ENCODE results near the gene TAF12. TPM values are rescaled to one million over a fixed set of nuclear protein-coding genes. Genes with fewer than 3 reads are reported as not detected.

TAF12 gene
- total and polyA plus RNA-seq, 2 of the 4 experiments (the other 2 are of a cell fraction): 28.8 to 31.7 TPM

DNA sequence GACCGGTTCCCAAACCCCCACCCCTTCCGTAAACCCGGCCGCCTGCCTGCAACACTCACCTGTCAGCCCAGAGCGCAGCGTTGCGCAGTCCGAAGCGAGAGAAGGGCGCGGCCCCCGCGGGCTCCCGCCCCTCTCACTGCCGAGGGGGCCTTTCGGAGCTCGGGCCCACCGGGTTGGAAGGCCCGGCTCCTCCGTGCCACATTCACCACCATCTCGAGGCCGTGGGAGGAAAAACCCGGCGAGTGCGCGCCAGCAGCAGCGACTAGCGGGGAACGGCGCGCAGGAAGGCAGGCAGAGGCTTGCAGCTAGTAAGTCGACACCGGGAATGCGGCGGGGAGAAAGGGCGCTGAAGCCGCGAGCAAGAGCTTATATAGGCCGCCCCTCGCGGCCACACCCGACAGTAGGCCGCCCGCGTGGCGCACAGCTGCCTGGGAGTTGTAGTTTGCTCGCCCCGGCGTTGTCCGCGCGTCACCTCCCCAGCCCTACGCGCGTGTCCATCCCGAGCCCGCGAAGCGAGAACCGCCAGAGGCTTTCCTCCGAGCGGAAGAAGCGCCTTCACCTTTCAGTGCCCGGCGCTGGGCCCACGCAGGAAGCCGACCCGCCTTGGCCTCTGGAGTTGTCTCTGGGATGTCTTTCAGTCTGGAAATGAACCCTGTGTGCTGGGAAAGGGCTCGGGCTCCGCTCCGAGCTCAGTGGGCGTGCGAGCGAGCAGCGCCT is 61.2 kb downstream of the TAF12 start:
- H3K79me1 ChIP-seq (ENCODE audit: low read depth in 1 of 2, low read length in 2 of 2): peaks cover 13 to 35% of the 10 kb centered on the region in 2 experiments
- H3K23ac ChIP-seq (ENCODE audit: low read depth, low read length): peak overlapping the region; percentile 95; the same call in 1 of the 2 replicates
- peak overlapping the region; percentile 7; the same call in 1 of the 2 replicates for H4K5ac ChIP-seq (ENCODE audit: low read depth, low read length)
- H4K20me1 ChIP-seq (ENCODE audit: insufficient read depth, low read length): peaks cover 44% of the 10 kb centered on the region
- POLR2A ChIA-PET (ENCODE audit: unreplicated experiment): interaction anchor here (0.6 to 1.5 kb wide), 6 partner anchors 19 to 498 kb away, joined by 3 to 6 read pairs (median 4); no protein-coding TSS in a partner anchor
- H3K9me3 ChIP-seq (ENCODE audit: control insufficient read depth, insufficient read depth, low read length): no peaks in the 10 kb centered on the region
- H3K4me1 ChIP-seq (ENCODE audit: control insufficient read depth, insufficient read depth, low read length): peaks cover 6% of the 10 kb centered on the region; the same call in 1 of the 2 replicates
- H3K56ac ChIP-seq (ENCODE audit: extremely low read depth, insufficient read depth, low read length): peak overlapping the region; percentile 56
- H2BK120ac ChIP-seq (ENCODE audit: low read depth, low read length): peak overlapping the region; percentile 41; the same call in 1 of the 2 replicates
- H3K4me2 ChIP-seq (ENCODE audit: low read depth, low read length): peak overlapping the region; percentile 96
- dilution Hi-C loops (cut with HindIII; ENCODE audit: low sequenced_read_pairs, unreplicated experiment) (no loop called here), in situ Hi-C loops (cut with MboI; ENCODE audit: low sequenced_read_pairs) (no loop called here), intact Hi-C loops (cut with micrococcal nuclease) (loop anchor here (1.0 to 5.0 kb wide), 2 partner anchors 28 to 64 kb away; partner anchors contain the start of gene TRNAU1AP)
- H2AK9ac ChIP-seq (replicated peaks; ENCODE audit: low read depth, low read length, poor library complexity): peak overlapping the region; percentile 94
- ATAC-seq (ENCODE audit: low read depth) (peak; percentile 95), DNase-seq (peak; percentile 94)
- BruUV-seq (replicated peaks): no TSS peak
- H4K8ac ChIP-seq (ENCODE audit: low read depth in 2 of 2, low read length in 2 of 2): peak overlapping the region; percentile 37 to 76
- no peak overlapping the region for H2BK20ac ChIP-seq (ENCODE audit: low read depth, low read length)
- H2AK5ac ChIP-seq (ENCODE audit: low read depth, low read length): peak overlapping the region; percentile 84
- peak overlapping the region; percentile 73 for H3K14ac ChIP-seq (replicated peaks; ENCODE audit: low read depth, low read length)
- H2BK5ac ChIP-seq (ENCODE audit: low read depth, low read length, poor library complexity, severe bottlenecking): peak overlapping the region; percentile 58
- H3K18ac ChIP-seq (ENCODE audit: low read depth, low read length): no peak overlapping the region
- peak overlapping the region; percentile 75 for H3K27ac ChIP-seq (ENCODE audit: insufficient read depth, low read length)
- peak overlapping the region; percentile 93 for H2AFZ ChIP-seq (replicated peaks; ENCODE audit: low read length, poor library complexity)
- H4K91ac ChIP-seq (ENCODE audit: insufficient read depth, low read depth, low read length): peak overlapping the region; percentile 48; the same call in 1 of the 2 replicates
- CTCF ChIA-PET: interaction anchor here (1.0 to 1.7 kb wide), 4 partner anchors 20 to 233 kb away, joined by 3 to 6 read pairs (median 3); no protein-coding TSS in a partner anchor
- peak overlapping the region; percentile 76 for H3K9ac ChIP-seq (ENCODE audit: low read depth, low read length)
- peaks cover 7% of the 10 kb centered on the region; the same call in 1 of the 2 replicates for H3K9me1 ChIP-seq (ENCODE audit: insufficient read depth, low read length)
- WGBS, 2 experiments (ENCODE audit: extremely low coverage in 2 of 2, insufficient read length in 1 of 2): 0% methylated on average over 36 of the region's 75 CpGs; no CpG with 5 or more reads in 1 of the 2 experiments
- no peak overlapping the region; the same call in 2 of the 3 replicates for H2BK15ac ChIP-seq (ENCODE audit: low read depth, low read length)
- H3K4ac ChIP-seq (ENCODE audit: low read depth, low read length): peak overlapping the region; percentile 72
- no peaks in the 10 kb centered on the region for H3K27me3 ChIP-seq (ENCODE audit: control insufficient read depth, insufficient read depth, low read length)
- peaks cover 34% of the 10 kb centered on the region for H3K36me3 ChIP-seq (ENCODE audit: control insufficient read depth, insufficient read depth, low read length)
- peak overlapping the region; percentile 79 for H3K4me3 ChIP-seq (ENCODE audit: insufficient read depth, low read depth, low read length)
- TF ChIP-seq MXI1 (IDR thresholded peaks at IDR 0.05; ENCODE audit: borderline replicate concordance, low read depth, low read length) (peak; percentile 74), SMC3 (IDR thresholded peaks at IDR 0.05; ENCODE audit: low read depth, low read length) (no peak), RFX5 (IDR thresholded peaks at IDR 0.05; ENCODE audit: low read depth, low read length) (no peak), CHD1 (IDR thresholded peaks at IDR 0.05; ENCODE audit: low read depth, low read length) (0 out of 2 replicates have a peak, but pooled peaks have one; percentile 47), MAZ (IDR thresholded peaks at IDR 0.05; ENCODE audit: borderline replicate concordance, low read depth, low read length) (peak; percentile 77; the same call in 1 of the 2 replicates), NFE2L2 (IDR thresholded peaks at IDR 0.05; ENCODE audit: low read depth, low read length) (no peak), FOS (IDR thresholded peaks at IDR 0.05; ENCODE audit: low read depth, low read length) (0 out of 2 replicates have a peak, but pooled peaks have one; percentile 12), BHLHE40 (IDR thresholded peaks at IDR 0.05; ENCODE audit: low read depth, low read length) (no peak), MAFK (IDR thresholded peaks at IDR 0.05; ENCODE audit: low read depth, low read length) (no peak), POLR2A (IDR thresholded peaks at IDR 0.05; ENCODE audit: low read depth, low read length) (peak; percentile 100), RCOR1 (IDR thresholded peaks at IDR 0.05; ENCODE audit: insufficient replicate concordance, low read length) (no peak), CEBPB (IDR thresholded peaks at IDR 0.05; ENCODE audit: low read depth, low read length) (0 out of 2 replicates have a peak, but pooled peaks have one; percentile 0), RAD21 (IDR thresholded peaks at IDR 0.05; ENCODE audit: low read length) (no peak; the same call in 1 of the 2 replicates)
- TF ChIP-seq, protein P1, sequence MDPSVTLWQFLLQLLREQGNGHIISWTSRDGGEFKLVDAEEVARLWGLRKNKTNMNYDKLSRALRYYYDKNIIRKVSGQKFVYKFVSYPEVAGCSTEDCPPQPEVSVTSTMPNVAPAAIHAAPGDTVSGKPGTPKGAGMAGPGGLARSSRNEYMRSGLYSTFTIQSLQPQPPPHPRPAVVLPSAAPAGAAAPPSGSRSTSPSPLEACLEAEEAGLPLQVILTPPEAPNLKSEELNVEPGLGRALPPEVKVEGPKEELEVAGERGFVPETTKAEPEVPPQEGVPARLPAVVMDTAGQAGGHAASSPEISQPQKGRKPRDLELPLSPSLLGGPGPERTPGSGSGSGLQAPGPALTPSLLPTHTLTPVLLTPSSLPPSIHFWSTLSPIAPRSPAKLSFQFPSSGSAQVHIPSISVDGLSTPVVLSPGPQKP (IDR thresholded peaks at IDR 0.05; ENCODE audit: borderline replicate concordance, low read depth, low read length): no peak
- TF ChIP-seq, protein P2, sequence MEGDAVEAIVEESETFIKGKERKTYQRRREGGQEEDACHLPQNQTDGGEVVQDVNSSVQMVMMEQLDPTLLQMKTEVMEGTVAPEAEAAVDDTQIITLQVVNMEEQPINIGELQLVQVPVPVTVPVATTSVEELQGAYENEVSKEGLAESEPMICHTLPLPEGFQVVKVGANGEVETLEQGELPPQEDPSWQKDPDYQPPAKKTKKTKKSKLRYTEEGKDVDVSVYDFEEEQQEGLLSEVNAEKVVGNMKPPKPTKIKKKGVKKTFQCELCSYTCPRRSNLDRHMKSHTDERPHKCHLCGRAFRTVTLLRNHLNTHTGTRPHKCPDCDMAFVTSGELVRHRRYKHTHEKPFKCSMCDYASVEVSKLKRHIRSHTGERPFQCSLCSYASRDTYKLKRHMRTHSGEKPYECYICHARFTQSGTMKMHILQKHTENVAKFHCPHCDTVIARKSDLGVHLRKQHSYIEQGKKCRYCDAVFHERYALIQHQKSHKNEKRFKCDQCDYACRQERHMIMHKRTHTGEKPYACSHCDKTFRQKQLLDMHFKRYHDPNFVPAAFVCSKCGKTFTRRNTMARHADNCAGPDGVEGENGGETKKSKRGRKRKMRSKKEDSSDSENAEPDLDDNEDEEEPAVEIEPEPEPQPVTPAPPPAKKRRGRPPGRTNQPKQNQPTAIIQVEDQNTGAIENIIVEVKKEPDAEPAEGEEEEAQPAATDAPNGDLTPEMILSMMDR (conservative IDR thresholded peaks at IDR 0.05; ENCODE audit: low read depth, low read length): no peak

Data from IMR-90 (cell line).